Vagina (tissue), 2 donors: ENCODE data around the gene UMODL1. TPM values are rescaled to one million over a fixed set of nuclear protein-coding genes. Genes with fewer than 3 reads are reported as not detected.

Experiments
- DNase-seq, 2 donors: peaks; one replicate each; pipeline ENCODE4 v3.0.0-alpha.2; 2017; ENCODE audit errors: extremely low spot score in 2 of 2
- H3K27ac ChIP-seq: fragments of 200-600 bp; sonication (generic); one replicate; pipeline ENCODE4 v1.5.1; 2019
- H3K27me3 ChIP-seq: fragments of 200-600 bp; sonication (generic); one replicate; pipeline ENCODE4 v1.5.1; 2019
- H3K36me3 ChIP-seq, 2 donors: fragments of 200-600 bp; sonication (generic); one replicate each; pipeline ENCODE4 v1.5.1; 2017 to 2019
- H3K4me1 ChIP-seq: fragments of 200-600 bp; sonication (generic); one replicate; pipeline ENCODE4 v1.5.1; 2019
- H3K4me3 ChIP-seq, 2 donors: fragments of 200-600 bp; sonication (generic); 1 replicate in 1 of 2; 2 replicates in 1 of 2; pipeline ENCODE4 v1.5.1; 2016 to 2019
- H3K9me3 ChIP-seq: fragments of 200-600 bp; sonication (generic); one replicate; pipeline ENCODE4 v1.5.1; 2019
- POLR2A ChIP-seq, 2 donors: fragments of 450-650 bp; IDR thresholded peaks; one replicate each; pipeline ENCODE4 v1.6.1; 2017; ENCODE audit warnings: antibody characterized with exemption in 2 of 2, mild to moderate bottlenecking in 2 of 2, moderate library complexity in 2 of 2
- POLR2AphosphoS5 ChIP-seq, 2 donors: sonication (generic); formaldehyde crosslinking; IDR thresholded peaks; one replicate each; pipeline ENCODE4 v1.9.0; 2017; ENCODE audit warnings: antibody characterized with exemption in 2 of 2, mild to moderate bottlenecking in 2 of 2, low read depth in 1 of 2; ENCODE audit not compliant: insufficient read depth in 1 of 2
- intact Hi-C: fragments of 100-400 bp; cut with DNase I; formaldehyde crosslinking; loops from one replicate; pipeline ENCODE4 v1.15.1; 2023
- total RNA-seq: library from RNA; depleted of rRNA; stranded (reverse); fragments of >200 nt; gene quantifications from one replicate; pipeline ENCODE4 v1.2.3, GENCODE V29; 2016
- TF ChIP-seq, protein P1 (sequence below), 3 experiments: fragments of 450-650 bp in 2 of 3; fragments of 200-600 bp in 1 of 3; sonication (generic) in 1 of 3; IDR thresholded peaks; one replicate each; pipeline ENCODE4 v1.5.1; 2017 to 2019; ENCODE audit warnings: antibody characterized with exemption in 3 of 3, mild to moderate bottlenecking in 2 of 3, moderate library complexity in 2 of 3

The UMODL1 gene
- total RNA-seq, 1 donor from 2014 or later: not detected

DNA sequence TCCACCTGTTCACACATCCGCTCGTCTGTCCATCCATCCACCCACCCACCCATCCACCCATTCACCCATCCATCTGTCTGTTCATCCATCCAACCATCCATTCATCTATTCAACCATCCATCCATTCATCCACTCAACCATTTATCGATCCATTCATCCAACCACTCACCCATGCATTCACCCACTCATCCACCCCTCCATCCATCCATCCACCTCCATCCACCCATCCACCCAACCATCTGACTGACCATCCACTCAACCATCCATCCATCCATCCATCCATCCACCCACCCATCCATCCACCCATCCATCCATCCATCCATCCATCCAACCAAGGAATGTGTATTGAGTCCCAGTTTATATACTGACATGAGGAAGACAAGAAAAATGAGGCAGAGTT, 73.1 kb downstream of the UMODL1 start:
- Histone ChIP-seq H3K27ac (no peak overlapping the region), H3K4me3 (no peak overlapping the region), H3K27me3 (no peaks in the 10 kb centered on the region), H3K9me3 (no peaks in the 10 kb centered on the region), H3K36me3 (no peaks in the 10 kb centered on the region), H3K4me1 (no peaks in the 10 kb centered on the region)
- no peak for TF ChIP-seq POLR2A (IDR thresholded peaks at IDR 0.05)
- no peak for TF ChIP-seq POLR2AphosphoS5 (IDR thresholded peaks at IDR 0.05; ENCODE audit: insufficient read depth in 1 of 2, low read depth in 1 of 2)
- TF ChIP-seq, protein P1, sequence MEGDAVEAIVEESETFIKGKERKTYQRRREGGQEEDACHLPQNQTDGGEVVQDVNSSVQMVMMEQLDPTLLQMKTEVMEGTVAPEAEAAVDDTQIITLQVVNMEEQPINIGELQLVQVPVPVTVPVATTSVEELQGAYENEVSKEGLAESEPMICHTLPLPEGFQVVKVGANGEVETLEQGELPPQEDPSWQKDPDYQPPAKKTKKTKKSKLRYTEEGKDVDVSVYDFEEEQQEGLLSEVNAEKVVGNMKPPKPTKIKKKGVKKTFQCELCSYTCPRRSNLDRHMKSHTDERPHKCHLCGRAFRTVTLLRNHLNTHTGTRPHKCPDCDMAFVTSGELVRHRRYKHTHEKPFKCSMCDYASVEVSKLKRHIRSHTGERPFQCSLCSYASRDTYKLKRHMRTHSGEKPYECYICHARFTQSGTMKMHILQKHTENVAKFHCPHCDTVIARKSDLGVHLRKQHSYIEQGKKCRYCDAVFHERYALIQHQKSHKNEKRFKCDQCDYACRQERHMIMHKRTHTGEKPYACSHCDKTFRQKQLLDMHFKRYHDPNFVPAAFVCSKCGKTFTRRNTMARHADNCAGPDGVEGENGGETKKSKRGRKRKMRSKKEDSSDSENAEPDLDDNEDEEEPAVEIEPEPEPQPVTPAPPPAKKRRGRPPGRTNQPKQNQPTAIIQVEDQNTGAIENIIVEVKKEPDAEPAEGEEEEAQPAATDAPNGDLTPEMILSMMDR (IDR thresholded peaks at IDR 0.05): no peak
- no peak for DNase-seq
- intact Hi-C loops: loop anchor here (10.0 kb wide), 1 partner anchor 121 kb away; no protein-coding TSS in a partner anchor

DNA sequence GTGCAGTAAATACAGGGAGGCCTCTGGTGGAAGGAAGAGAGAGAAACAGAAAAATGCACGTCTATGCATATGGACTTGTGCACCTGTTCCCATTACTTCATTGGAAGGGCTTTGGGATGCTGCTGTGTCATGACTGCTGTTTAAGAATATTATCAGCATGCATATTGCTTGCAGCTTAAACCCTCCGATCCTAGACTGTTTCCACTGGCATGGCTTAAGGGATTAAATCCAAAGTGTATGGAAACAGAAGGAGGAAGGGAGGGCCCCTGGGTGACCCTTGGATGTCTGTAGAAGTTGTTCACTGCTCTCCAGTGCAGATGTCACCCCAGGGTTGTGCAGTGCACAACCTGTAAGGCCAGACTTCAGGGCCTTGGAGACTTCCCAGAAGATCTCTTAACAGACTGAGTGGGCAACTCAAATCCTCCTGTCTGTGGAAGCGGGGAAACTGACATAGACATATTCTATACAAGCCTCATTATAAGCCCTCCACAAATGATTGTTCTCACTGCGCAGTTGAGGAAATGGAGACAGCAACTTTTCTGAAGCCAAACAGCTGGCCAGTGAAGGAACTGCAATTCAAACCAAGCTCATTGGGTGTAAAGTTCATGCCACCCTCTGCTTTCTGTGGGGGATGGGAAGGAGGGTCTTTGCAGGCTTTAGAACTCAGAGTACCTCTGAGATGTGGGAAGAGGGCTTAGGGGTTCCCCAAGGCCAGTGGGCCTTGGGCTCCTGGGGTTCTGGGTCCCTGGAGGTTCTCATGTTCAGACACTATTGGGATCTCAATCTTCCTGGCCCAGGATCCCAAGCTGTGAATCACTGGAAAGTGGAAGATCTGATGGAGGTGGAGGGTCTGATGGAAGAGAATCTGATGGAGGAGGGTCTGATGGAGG, 73.8 kb downstream of the UMODL1 start:
- TF ChIP-seq POLR2AphosphoS5 (IDR thresholded peaks at IDR 0.05; ENCODE audit: insufficient read depth in 1 of 2, low read depth in 1 of 2) (no peak), POLR2A (IDR thresholded peaks at IDR 0.05) (no peak)
- TF ChIP-seq, protein P1 (IDR thresholded peaks at IDR 0.05): no peak
- no peaks in the 10 kb centered on the region for H3K9me3 ChIP-seq
- no peak for DNase-seq
- H3K36me3 ChIP-seq: no peaks in the 10 kb centered on the region
- no peak overlapping the region for H3K4me3 ChIP-seq
- intact Hi-C loops: loop anchor here (10.0 kb wide), 1 partner anchor 120 kb away; no protein-coding TSS in a partner anchor
- H3K27ac ChIP-seq: no peak overlapping the region
- H3K27me3 ChIP-seq: no peaks in the 10 kb centered on the region
- no peaks in the 10 kb centered on the region for H3K4me1 ChIP-seq

DNA sequence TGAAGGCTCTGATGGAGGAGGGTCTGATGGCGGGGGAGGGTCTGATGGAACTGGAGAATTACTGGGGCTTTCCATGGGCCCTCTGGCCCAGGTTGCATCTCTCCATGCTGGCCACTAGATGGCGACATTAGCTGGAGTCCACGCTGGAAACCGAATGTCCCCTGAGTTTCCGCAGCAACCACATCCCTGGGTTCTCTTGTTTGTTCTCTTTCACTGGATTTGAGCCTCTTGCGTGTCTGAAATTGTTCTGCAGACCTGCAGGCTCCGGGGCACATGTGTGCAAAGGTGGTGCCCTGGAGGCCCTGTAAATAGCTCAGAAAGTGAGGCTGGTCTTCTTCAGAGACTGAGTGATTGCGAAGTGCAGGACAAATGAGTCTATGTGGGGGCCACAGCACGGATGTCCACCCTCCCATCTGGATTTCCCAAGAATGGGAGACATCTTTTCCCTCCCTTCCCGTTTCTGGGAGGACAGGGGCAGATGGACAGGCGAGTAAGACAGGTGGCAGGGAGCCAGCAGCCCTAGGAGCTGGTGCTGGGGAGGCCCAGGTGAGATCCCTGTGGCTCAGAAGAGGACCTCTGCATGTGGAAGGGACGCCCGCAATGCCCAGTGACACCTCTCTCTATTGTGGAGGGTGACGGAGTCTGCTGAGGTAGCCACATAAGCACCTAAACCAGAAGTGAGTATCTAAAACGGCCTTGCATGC, 74.6 kb downstream of the UMODL1 start:
- no peak overlapping the region for H3K27ac ChIP-seq
- H3K4me3 ChIP-seq: no peak overlapping the region
- TF ChIP-seq POLR2A (IDR thresholded peaks at IDR 0.05) (no peak), POLR2AphosphoS5 (IDR thresholded peaks at IDR 0.05; ENCODE audit: insufficient read depth in 1 of 2, low read depth in 1 of 2) (no peak)
- TF ChIP-seq, protein P1 (IDR thresholded peaks at IDR 0.05): peak; percentile 83 to 87 (median 83)
- no peaks in the 10 kb centered on the region for H3K27me3 ChIP-seq
- no peak for DNase-seq
- no peaks in the 10 kb centered on the region for H3K36me3 ChIP-seq
- intact Hi-C loops: loop anchor here (10.0 kb wide), 1 partner anchor 119 kb away; no protein-coding TSS in a partner anchor
- no peaks in the 10 kb centered on the region for H3K4me1 ChIP-seq
- no peaks in the 10 kb centered on the region for H3K9me3 ChIP-seq

DNA sequence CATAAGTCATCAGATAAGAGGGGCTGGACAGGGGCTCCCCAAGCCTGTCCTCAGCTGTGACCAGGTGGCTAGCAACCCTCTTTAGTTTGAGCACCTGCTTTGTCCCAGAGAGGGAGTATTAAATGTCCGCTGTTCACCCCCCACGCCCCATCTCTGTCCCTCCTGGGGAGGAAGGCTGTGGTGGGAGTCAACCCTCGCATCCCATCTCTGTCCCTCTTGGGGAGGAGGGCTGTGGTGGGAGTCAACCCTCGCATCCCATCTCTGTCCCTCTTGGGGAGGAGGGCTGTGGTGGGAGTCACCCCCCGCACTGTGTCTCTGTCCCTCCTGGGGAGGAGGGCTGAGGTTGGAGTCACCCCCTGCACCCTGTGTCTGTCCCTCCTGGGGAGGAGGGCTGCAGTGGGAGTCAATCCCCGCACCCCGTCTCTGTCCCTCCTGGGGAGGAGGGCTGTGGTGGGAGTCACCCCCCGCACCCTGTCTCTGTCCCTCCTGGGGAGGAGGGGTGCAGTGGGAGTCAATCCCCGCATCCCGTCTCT, 75.2 kb downstream of the UMODL1 start:
- no peaks in the 10 kb centered on the region for H3K4me1 ChIP-seq
- H3K4me3 ChIP-seq: no peak overlapping the region
- H3K9me3 ChIP-seq: no peaks in the 10 kb centered on the region
- intact Hi-C loops: loop anchor here (10.0 kb wide), 1 partner anchor 118 kb away; no protein-coding TSS in a partner anchor
- H3K36me3 ChIP-seq: no peaks in the 10 kb centered on the region
- DNase-seq: no peak
- no peak overlapping the region for H3K27ac ChIP-seq
- H3K27me3 ChIP-seq: no peaks in the 10 kb centered on the region
- no peak for TF ChIP-seq POLR2AphosphoS5 (IDR thresholded peaks at IDR 0.05; ENCODE audit: insufficient read depth in 1 of 2, low read depth in 1 of 2)
- TF ChIP-seq, protein P1 (IDR thresholded peaks at IDR 0.05): no peak
- TF ChIP-seq POLR2A (IDR thresholded peaks at IDR 0.05): no peak
